Stimulated activated CD8-positive, alpha-beta memory T cell treated with anti-CD3 and anti-CD28 coated beads, Interleukin-12 subunit alpha, Interleukin-12 subunit beta, amount 100 ng/mL, for 1 hour (primary cell): ENCODE data around the gene KNDC1.
"Not testable (repeated sequence)": the region's sequence is repeated elsewhere in the genome, so short reads cannot be mapped to it uniquely, and the experiment has no call there.

Source experiments
- DNase-seq: peaks from one replicate; pipeline ENCODE4 v3.0.0-alpha.2; 2020; ENCODE audit warnings: low read depth

The KNDC1 gene

GRCh38 chr10:133207041-133207600 is 47.1 kb downstream of the KNDC1 start:
- DNase-seq, result no peak

GRCh38 chr10:133207627-133208026 is 47.6 kb downstream of the KNDC1 start:
- no peak for DNase-seq

GRCh38 chr10:133208466-133208865 is 48.4 kb downstream of the KNDC1 start:
- DNase-seq, result no peak

GRCh38 chr10:133209117-133209516 is 49.1 kb downstream of the KNDC1 start:
- no peak for DNase-seq

GRCh38 chr10:133209641-133210040 is 49.6 kb downstream of the KNDC1 start:
- no peak for DNase-seq

GRCh38 chr10:133210398-133211140 is 50.5 kb downstream of the KNDC1 start:
- DNase-seq, result no peak

- no peak for DNase-seq
Measured at GRCh38 chr10:133211141-133211830, 51.3 kb downstream of the KNDC1 start.

- no peak for DNase-seq
Measured at GRCh38 chr10:133211959-133212852, 52.2 kb downstream of the KNDC1 start.

- DNase-seq, result no peak
Measured at GRCh38 chr10:133212853-133213494, 53.0 kb downstream of the KNDC1 start.

GRCh38 chr10:133213641-133214467 is 53.8 kb downstream of the KNDC1 start:
- DNase-seq, result no peak

GRCh38 chr10:133214468-133215410 is 54.7 kb downstream of the KNDC1 start:
- no peak for DNase-seq

GRCh38 chr10:133215586-133215985 is 55.6 kb downstream of the KNDC1 start:
- DNase-seq, result no peak

- no peak for DNase-seq
Measured at GRCh38 chr10:133216776-133217175, 56.8 kb downstream of the KNDC1 start.

- no peak for DNase-seq
Measured at GRCh38 chr10:133217800-133218589, 58.0 kb downstream of the KNDC1 start.

- DNase-seq, result no peak
Measured at GRCh38 chr10:133218891-133219290, 58.9 kb downstream of the KNDC1 start.

- no peak for DNase-seq
Measured at GRCh38 chr10:133219782-133220181, 59.8 kb downstream of the KNDC1 start.

- DNase-seq, result no peak
Measured at GRCh38 chr10:133221331-133221730, 61.3 kb downstream of the KNDC1 start.

GRCh38 chr10:133221756-133222155 is 61.7 kb downstream of the KNDC1 start:
- DNase-seq, result not testable (repeated sequence)

GRCh38 chr10:133224076-133224475 is 64.1 kb downstream of the KNDC1 start:
- no peak for DNase-seq
